Measurements from ENCODE around the gene TPO.

GRCh38 chr2:1398191-1398590 lies 15.1 kb upstream of the TPO start:
- TF ChIP-seq, protein P1, sequence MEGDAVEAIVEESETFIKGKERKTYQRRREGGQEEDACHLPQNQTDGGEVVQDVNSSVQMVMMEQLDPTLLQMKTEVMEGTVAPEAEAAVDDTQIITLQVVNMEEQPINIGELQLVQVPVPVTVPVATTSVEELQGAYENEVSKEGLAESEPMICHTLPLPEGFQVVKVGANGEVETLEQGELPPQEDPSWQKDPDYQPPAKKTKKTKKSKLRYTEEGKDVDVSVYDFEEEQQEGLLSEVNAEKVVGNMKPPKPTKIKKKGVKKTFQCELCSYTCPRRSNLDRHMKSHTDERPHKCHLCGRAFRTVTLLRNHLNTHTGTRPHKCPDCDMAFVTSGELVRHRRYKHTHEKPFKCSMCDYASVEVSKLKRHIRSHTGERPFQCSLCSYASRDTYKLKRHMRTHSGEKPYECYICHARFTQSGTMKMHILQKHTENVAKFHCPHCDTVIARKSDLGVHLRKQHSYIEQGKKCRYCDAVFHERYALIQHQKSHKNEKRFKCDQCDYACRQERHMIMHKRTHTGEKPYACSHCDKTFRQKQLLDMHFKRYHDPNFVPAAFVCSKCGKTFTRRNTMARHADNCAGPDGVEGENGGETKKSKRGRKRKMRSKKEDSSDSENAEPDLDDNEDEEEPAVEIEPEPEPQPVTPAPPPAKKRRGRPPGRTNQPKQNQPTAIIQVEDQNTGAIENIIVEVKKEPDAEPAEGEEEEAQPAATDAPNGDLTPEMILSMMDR (IDR thresholded peaks at IDR 0.05), result no peak
- TF ChIP-seq POLR2A (IDR thresholded peaks at IDR 0.05), result no peak
